ENCODE data around the gene GNAS-AS1.
A peak's percentile ranks its signal among the peaks of the same experiment; 100 is the strongest.
"Not testable (repeated sequence)": the region's sequence is repeated elsewhere in the genome, so short reads cannot be mapped to it uniquely, and the experiment has no call there.

Gene GNAS-AS1

GRCh38 chr20:58841539-58842264 is 9.0 kb downstream of the GNAS-AS1 start:
- no peak overlapping the region for H3K4me3 Mint-ChIP-seq
- H3K36me3 Mint-ChIP-seq (ENCODE audit: low read depth): peaks cover 5% of the 10 kb centered on the region
- no peak overlapping the region for H3K27ac Mint-ChIP-seq
- H3K27me3 Mint-ChIP-seq (ENCODE audit: low read depth): peaks cover 84% of the 10 kb centered on the region
- H3K9me3 Mint-ChIP-seq: no peaks in the 10 kb centered on the region
- H3K4me1 Mint-ChIP-seq (ENCODE audit: low read depth): peaks cover 4% of the 10 kb centered on the region
- DNase-seq (ENCODE audit: low spot score): no peak

GRCh38 chr20:58840816-58841538 is 9.7 kb downstream of the GNAS-AS1 start:
- Mint-ChIP-seq H3K4me1 (ENCODE audit: low read depth) (peaks cover 4% of the 10 kb centered on the region), H3K4me3 (no peak overlapping the region), H3K36me3 (ENCODE audit: low read depth) (peaks cover 5% of the 10 kb centered on the region), H3K27ac (no peak overlapping the region), H3K27me3 (ENCODE audit: low read depth) (peaks cover 79% of the 10 kb centered on the region), H3K9me3 (no peaks in the 10 kb centered on the region)
- DNase-seq (ENCODE audit: low spot score): no peak

GRCh38 chr20:58839991-58840747 is 10.5 kb downstream of the GNAS-AS1 start:
- Mint-ChIP-seq H3K9me3 (no peaks in the 10 kb centered on the region), H3K27ac (no peak overlapping the region), H3K36me3 (ENCODE audit: low read depth) (peaks cover 2% of the 10 kb centered on the region), H3K4me1 (ENCODE audit: low read depth) (peaks cover 12% of the 10 kb centered on the region), H3K27me3 (ENCODE audit: low read depth) (peaks cover 71% of the 10 kb centered on the region), H3K4me3 (peak overlapping the region; percentile 61)
- DNase-seq (ENCODE audit: low spot score): no peak

GRCh38 chr20:58839474-58839874 is 11.2 kb downstream of the GNAS-AS1 start:
- Mint-ChIP-seq H3K4me1 (ENCODE audit: low read depth) (peaks cover 12% of the 10 kb centered on the region), H3K4me3 (peak overlapping the region; percentile 61), H3K36me3 (ENCODE audit: low read depth) (peaks cover 2% of the 10 kb centered on the region), H3K9me3 (no peaks in the 10 kb centered on the region), H3K27ac (no peak overlapping the region), H3K27me3 (ENCODE audit: low read depth) (peaks cover 65% of the 10 kb centered on the region)
- DNase-seq (ENCODE audit: low spot score): peak; percentile 44

GRCh38 chr20:58838174-58838573 is 12.5 kb downstream of the GNAS-AS1 start:
- peaks cover 53% of the 10 kb centered on the region for H3K27me3 Mint-ChIP-seq (ENCODE audit: low read depth)

GRCh38 chr20:58837717-58838116 is 13.0 kb downstream of the GNAS-AS1 start:
- Mint-ChIP-seq H3K4me3 (no peak overlapping the region), H3K27me3 (ENCODE audit: low read depth) (peaks cover 52% of the 10 kb centered on the region)

More at GRCh38 chr20:58838174-58838573, 12.5 kb downstream of the GNAS-AS1 start:
- H3K36me3 Mint-ChIP-seq (ENCODE audit: low read depth): peaks cover 2% of the 10 kb centered on the region
- H3K27ac Mint-ChIP-seq: no peak overlapping the region
- H3K4me1 Mint-ChIP-seq (ENCODE audit: low read depth): peaks cover 12% of the 10 kb centered on the region
- no peaks in the 10 kb centered on the region for H3K9me3 Mint-ChIP-seq
- no peak overlapping the region for H3K4me3 Mint-ChIP-seq
- no peak for DNase-seq (ENCODE audit: low spot score)

GRCh38 chr20:58836616-58837204 is 14.0 kb downstream of the GNAS-AS1 start:
- peaks cover 15% of the 10 kb centered on the region for H3K4me1 Mint-ChIP-seq (ENCODE audit: low read depth)
- H3K27me3 Mint-ChIP-seq (ENCODE audit: low read depth): peaks cover 42% of the 10 kb centered on the region
- H3K27ac Mint-ChIP-seq: no peak overlapping the region
- H3K9me3 Mint-ChIP-seq: no peaks in the 10 kb centered on the region
- H3K36me3 Mint-ChIP-seq (ENCODE audit: low read depth): peaks cover 2% of the 10 kb centered on the region
- DNase-seq (ENCODE audit: low spot score): no peak
- H3K4me3 Mint-ChIP-seq: no peak overlapping the region

More at GRCh38 chr20:58837717-58838116, 13.0 kb downstream of the GNAS-AS1 start:
- Mint-ChIP-seq H3K4me1 (ENCODE audit: low read depth) (peaks cover 12% of the 10 kb centered on the region), H3K9me3 (no peaks in the 10 kb centered on the region), H3K27ac (no peak overlapping the region), H3K36me3 (ENCODE audit: low read depth) (peaks cover 2% of the 10 kb centered on the region)
- DNase-seq (ENCODE audit: low spot score): no peak

- Mint-ChIP-seq H3K27me3 (ENCODE audit: low read depth) (peaks cover 28% of the 10 kb centered on the region), H3K27ac (no peak overlapping the region), H3K36me3 (ENCODE audit: low read depth) (peaks cover 6% of the 10 kb centered on the region), H3K4me1 (ENCODE audit: low read depth) (peaks cover 15% of the 10 kb centered on the region), H3K4me3 (no peak overlapping the region), H3K9me3 (peaks cover 4% of the 10 kb centered on the region)
- no peak for DNase-seq (ENCODE audit: low spot score)
Measured at GRCh38 chr20:58835231-58835630, 15.5 kb downstream of the GNAS-AS1 start.

GRCh38 chr20:58833921-58834320 is 16.8 kb downstream of the GNAS-AS1 start:
- Mint-ChIP-seq H3K36me3 (ENCODE audit: low read depth) (peaks cover 4% of the 10 kb centered on the region), H3K4me3 (no peak overlapping the region), H3K9me3 (peaks cover 4% of the 10 kb centered on the region), H3K27me3 (ENCODE audit: low read depth) (peaks cover 15% of the 10 kb centered on the region), H3K27ac (no peak overlapping the region), H3K4me1 (ENCODE audit: low read depth) (peaks cover 15% of the 10 kb centered on the region)
- DNase-seq (ENCODE audit: low spot score): no peak

- H3K27ac Mint-ChIP-seq: no peak overlapping the region
- no peak overlapping the region for H3K4me3 Mint-ChIP-seq
- H3K36me3 Mint-ChIP-seq (ENCODE audit: low read depth): peaks cover 4% of the 10 kb centered on the region
- H3K4me1 Mint-ChIP-seq (ENCODE audit: low read depth): peaks cover 11% of the 10 kb centered on the region
- H3K9me3 Mint-ChIP-seq: peaks cover 4% of the 10 kb centered on the region
- no peak for DNase-seq (ENCODE audit: low spot score)
- peaks cover 4% of the 10 kb centered on the region for H3K27me3 Mint-ChIP-seq (ENCODE audit: low read depth)
Measured at GRCh38 chr20:58832457-58832856, 18.2 kb downstream of the GNAS-AS1 start.

GRCh38 chr20:58829531-58829941 is 21.2 kb downstream of the GNAS-AS1 start:
- peaks cover 4% of the 10 kb centered on the region for H3K36me3 Mint-ChIP-seq (ENCODE audit: low read depth)
- peaks cover 4% of the 10 kb centered on the region for H3K27me3 Mint-ChIP-seq (ENCODE audit: low read depth)
- peaks cover 4% of the 10 kb centered on the region for H3K9me3 Mint-ChIP-seq
- DNase-seq (ENCODE audit: low spot score): no peak
- no peak overlapping the region for H3K4me3 Mint-ChIP-seq
- no peak overlapping the region for H3K27ac Mint-ChIP-seq
- peaks cover 4% of the 10 kb centered on the region for H3K4me1 Mint-ChIP-seq (ENCODE audit: low read depth)

- H3K4me3 Mint-ChIP-seq; DNase-seq (ENCODE audit: low spot score): not testable (repeated sequence)
Measured at GRCh38 chr20:58828804-58829203, 21.9 kb downstream of the GNAS-AS1 start.

GRCh38 chr20:58828136-58828535 is 22.6 kb downstream of the GNAS-AS1 start:
- peaks cover 4% of the 10 kb centered on the region for H3K27me3 Mint-ChIP-seq (ENCODE audit: low read depth)
- H3K36me3 Mint-ChIP-seq (ENCODE audit: low read depth): peaks cover 4% of the 10 kb centered on the region
- H3K27ac Mint-ChIP-seq: no peak overlapping the region
- no peak for DNase-seq (ENCODE audit: low spot score)
- peaks cover 4% of the 10 kb centered on the region for H3K9me3 Mint-ChIP-seq
- H3K4me3 Mint-ChIP-seq: no peak overlapping the region
- H3K4me1 Mint-ChIP-seq (ENCODE audit: low read depth): peaks cover 4% of the 10 kb centered on the region

More at GRCh38 chr20:58828804-58829203, 21.9 kb downstream of the GNAS-AS1 start:
- H3K4me1 Mint-ChIP-seq (ENCODE audit: low read depth); H3K36me3 Mint-ChIP-seq (ENCODE audit: low read depth); H3K27ac Mint-ChIP-seq; H3K9me3 Mint-ChIP-seq; H3K27me3 Mint-ChIP-seq (ENCODE audit: low read depth): not testable (repeated sequence)

Data from T-helper 2 cell treated with Interferon-gamma antibody and Interleukin-4, amounts not matched to agents 5 μg/mL and 100 μg/mL, for 36 hours (primary cell).